KOPT-K1 (cell line): ENCODE data around the gene TRPV3.

Experiments used
- H3K27ac ChIP-seq: fragments of 200-600 bp; sonication (generic); 2 replicates; pipeline ENCODE4 v1.5.1; 2016; ENCODE audit warnings: antibody characterized with exemption, mild to moderate bottlenecking, low read depth, low read length; ENCODE audit not compliant: poor library complexity, severe bottlenecking
- H3K36me3 ChIP-seq: fragments of 200-600 bp; sonication (generic); 2 replicates; pipeline ENCODE4 v1.5.1; 2017; ENCODE audit warnings: antibody characterized with exemption, mild to moderate bottlenecking, low read length, moderate library complexity; ENCODE audit not compliant: insufficient read depth
- H3K9me3 ChIP-seq: fragments of 200-600 bp; sonication (generic); 2 replicates; pipeline ENCODE4 v1.5.1; 2017; ENCODE audit warnings: antibody characterized with exemption, low read length, mild to moderate bottlenecking; ENCODE audit not compliant: insufficient read depth, poor library complexity, severe bottlenecking

The TRPV3 gene

DNA sequence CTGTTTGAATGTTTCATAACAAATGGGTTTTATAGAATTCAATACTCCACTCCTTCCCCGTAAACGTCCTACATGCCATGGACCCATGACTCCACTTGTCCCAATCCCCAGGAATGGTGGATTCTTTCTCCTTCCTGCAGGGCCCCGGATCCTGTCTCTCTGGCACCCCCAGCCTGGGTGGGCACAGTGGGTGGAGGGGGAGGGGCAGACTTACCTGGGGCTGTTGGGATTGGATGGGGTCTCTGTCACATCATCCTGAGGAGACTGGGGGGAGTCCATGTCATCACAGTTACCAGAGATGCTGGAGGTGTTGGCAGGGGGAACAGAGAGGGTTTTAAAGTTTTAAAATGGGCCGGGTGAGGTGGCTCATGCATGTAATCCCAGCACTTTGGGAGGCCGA, 13.2 kb downstream of the TRPV3 start:
- Histone ChIP-seq H3K9me3 (no peaks in the 10 kb centered on the region), H3K36me3 (no peaks in the 10 kb centered on the region), H3K27ac (no peak overlapping the region)

GRCh38 chr17:3543453-3543852, 14.2 kb downstream of the TRPV3 start:
- H3K36me3 ChIP-seq, result no peaks in the 10 kb centered on the region
- no peak overlapping the region for H3K27ac ChIP-seq
- H3K9me3 ChIP-seq, result no peaks in the 10 kb centered on the region

DNA sequence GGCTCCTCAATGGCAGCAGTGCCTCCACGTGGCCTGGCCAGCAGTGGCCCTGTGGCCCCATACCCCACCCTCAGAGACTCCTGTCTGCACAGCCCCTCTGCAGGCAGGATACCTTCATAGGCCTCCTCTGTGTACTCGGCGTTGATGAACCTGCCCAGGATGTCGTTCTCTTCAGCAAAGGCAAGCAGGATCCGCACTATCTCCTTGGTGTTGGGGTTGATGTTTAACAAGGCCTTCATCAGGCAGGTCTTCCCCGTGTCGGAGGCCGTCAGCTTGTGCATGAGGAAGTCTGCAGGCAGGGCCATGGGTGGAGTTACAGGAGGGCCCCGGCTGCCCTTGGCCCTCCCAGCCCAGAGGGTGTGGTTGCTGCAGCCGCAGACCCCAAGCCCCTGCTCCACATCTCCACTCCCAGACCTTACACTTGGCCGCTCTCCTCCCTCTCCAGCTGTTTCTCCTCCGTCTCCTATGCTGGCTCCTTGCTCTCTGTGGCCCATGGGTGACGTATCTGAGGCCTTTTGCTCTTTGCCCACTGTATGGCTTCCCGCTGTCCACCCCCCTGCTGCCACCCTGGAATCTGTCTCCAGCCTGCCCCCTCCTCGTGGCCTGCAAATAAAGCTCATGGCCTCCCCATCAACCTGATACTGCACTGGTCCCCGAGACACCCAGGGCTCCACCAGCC, 15.1 kb downstream of the TRPV3 start:
- Histone ChIP-seq H3K9me3 (no peaks in the 10 kb centered on the region), H3K27ac (no peak overlapping the region), H3K36me3 (no peaks in the 10 kb centered on the region)

- Histone ChIP-seq H3K9me3 (no peaks in the 10 kb centered on the region), H3K27ac (no peak overlapping the region), H3K36me3 (no peaks in the 10 kb centered on the region)
Observed at GRCh38 chr17:3539881-3540540, 17.6 kb downstream of the TRPV3 start.

GRCh38 chr17:3536716-3537115, 20.9 kb downstream of the TRPV3 start:
- Histone ChIP-seq H3K36me3 (no peaks in the 10 kb centered on the region), H3K9me3 (no peaks in the 10 kb centered on the region), H3K27ac (no peak overlapping the region)

- no peak overlapping the region for H3K27ac ChIP-seq
- H3K36me3 ChIP-seq, result no peaks in the 10 kb centered on the region
- no peaks in the 10 kb centered on the region for H3K9me3 ChIP-seq
Observed at GRCh38 chr17:3535253-3535995, 22.2 kb downstream of the TRPV3 start.

DNA sequence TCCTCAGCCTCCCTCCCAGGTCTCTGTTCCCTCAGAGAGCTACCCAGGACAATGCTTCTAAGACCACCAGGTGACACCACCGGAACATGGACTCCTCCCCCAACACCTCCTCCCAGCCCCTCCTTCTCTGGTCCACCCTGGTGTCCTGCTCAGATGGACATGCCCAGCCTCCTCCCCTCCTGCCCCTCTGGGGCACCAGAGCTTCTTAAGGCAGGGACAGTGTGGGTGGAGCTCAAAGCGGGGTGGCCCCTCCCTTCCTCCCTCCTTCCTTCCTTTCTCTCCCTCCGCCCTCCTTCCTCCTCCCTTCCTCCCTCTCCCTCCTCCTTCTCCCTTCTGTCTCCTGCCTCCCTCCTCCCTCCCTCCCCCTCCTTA, 22.7 kb downstream of the TRPV3 start:
- no peaks in the 10 kb centered on the region for H3K36me3 ChIP-seq
- H3K27ac ChIP-seq, result no peak overlapping the region
- H3K9me3 ChIP-seq, result no peaks in the 10 kb centered on the region

GRCh38 chr17:3533752-3534151, 23.9 kb downstream of the TRPV3 start:
- Histone ChIP-seq H3K27ac (no peak overlapping the region), H3K9me3 (no peaks in the 10 kb centered on the region), H3K36me3 (no peaks in the 10 kb centered on the region)

DNA sequence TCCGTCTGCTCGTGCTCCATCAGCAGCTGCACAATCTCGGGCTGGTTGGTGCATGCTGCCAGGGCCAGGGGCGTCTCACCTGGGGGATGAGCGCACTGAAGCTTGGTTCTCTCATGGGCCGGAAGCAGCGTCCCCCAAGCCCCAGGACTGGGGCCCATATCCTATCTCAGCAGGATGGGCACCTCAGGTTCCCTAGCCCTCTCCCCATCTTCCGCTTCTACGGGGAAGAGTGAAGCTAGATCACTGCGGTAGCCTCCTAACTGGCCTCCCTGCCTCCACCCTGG, 24.8 kb downstream of the TRPV3 start:
- Histone ChIP-seq H3K36me3 (no peaks in the 10 kb centered on the region), H3K27ac (no peak overlapping the region), H3K9me3 (no peaks in the 10 kb centered on the region)

- no peaks in the 10 kb centered on the region for H3K36me3 ChIP-seq
- H3K9me3 ChIP-seq, result no peaks in the 10 kb centered on the region
Observed at GRCh38 chr17:3532106-3532858, 25.3 kb downstream of the TRPV3 start.

GRCh38 chr17:3531266-3532101, 26.1 kb downstream of the TRPV3 start:
- H3K27ac ChIP-seq, result no peak overlapping the region
- no peaks in the 10 kb centered on the region for H3K9me3 ChIP-seq
- H3K36me3 ChIP-seq, result no peaks in the 10 kb centered on the region

More at GRCh38 chr17:3532106-3532858, 25.3 kb downstream of the TRPV3 start:
- no peak overlapping the region for H3K27ac ChIP-seq

DNA sequence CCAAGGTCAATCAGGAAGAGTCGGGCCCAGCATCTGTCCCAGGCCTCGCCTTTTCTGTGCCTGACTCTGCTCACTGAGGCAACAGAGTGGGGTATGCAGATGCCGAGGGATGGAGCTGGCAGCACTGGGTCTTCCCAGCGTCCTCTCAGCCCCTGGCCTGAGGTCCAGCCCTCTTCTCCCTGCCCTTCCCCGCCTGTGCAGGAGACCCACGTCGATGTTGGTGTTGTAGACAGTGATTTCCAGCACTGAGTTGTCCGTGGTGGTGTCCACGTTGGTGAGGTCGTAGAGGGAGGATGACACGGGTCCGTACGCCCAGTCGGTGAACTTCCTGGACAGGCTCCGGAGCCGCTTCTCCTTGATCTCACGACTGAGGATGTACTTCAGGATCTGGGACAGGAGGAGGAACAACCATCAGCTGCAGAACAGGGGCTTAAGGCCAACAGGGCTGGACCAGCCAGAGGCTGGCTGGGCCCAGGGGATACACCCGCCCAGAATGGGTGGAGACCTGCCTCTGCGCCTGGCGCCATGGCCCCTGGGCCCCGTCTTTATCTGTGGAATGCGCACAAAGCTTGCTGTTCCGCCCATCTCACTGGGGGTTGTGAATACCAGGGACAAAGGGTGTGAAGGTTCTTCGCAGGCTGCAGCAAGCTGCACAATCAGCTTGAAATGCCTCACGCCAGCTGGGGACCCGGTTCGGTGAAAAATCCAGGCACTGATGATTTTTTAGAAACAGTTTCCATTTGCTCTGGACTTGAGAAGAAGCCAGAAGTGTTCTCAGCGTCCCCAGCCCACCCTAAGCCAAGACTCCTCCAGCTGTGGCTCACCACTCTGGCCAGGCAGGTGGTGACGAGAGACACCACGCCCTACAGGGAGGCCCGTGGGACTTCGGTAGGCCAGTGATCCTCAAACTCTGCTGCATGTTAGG, 27.5 kb downstream of the TRPV3 start:
- no peak overlapping the region for H3K27ac ChIP-seq
- no peaks in the 10 kb centered on the region for H3K9me3 ChIP-seq
- H3K36me3 ChIP-seq, result no peaks in the 10 kb centered on the region

DNA sequence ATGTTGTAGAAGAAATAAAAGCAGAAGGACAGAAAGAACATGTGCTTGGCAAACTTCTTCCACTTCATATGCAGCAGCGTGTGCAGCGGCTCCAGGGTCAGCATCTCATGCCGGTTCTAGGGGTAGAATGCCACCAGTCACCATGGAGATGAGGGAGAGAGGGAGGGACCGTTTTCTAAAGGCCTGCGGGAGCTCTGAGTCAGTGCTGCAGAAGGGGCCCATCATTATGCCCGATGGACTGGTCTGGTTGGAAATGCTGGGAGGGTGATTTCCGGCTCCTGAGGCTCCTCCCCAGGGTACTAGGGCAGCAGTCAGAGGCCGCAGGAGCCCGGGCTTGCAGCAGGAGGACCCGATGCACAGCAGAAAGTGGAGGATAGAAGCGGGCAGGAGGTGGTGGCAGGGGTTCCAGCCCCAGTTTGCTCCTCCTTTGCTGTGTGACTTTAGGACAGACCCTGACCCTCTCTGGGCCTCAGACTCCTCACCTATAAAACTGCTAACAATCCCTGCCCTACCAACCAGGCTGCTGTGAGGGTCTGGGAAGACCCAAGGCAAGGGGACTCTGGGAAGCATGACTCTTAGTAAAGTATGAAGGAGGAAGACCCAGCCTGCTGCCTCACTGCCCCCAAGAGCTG, 28.6 kb downstream of the TRPV3 start:
- Histone ChIP-seq H3K9me3 (no peaks in the 10 kb centered on the region), H3K36me3 (no peaks in the 10 kb centered on the region), H3K27ac (no peak overlapping the region)
